HG03571 (cell line): ENCODE data around the gene ZNF687.
"Not testable (repeated sequence)": the region's sequence is repeated elsewhere in the genome, so short reads cannot be mapped to it uniquely, and the experiment has no call there.

Source experiments
- ATAC-seq: cut with Tn5 transposase; IDR thresholded peaks from one replicate; pipeline ENCODE4 v1.9.1; 2021; ENCODE audit not compliant: unreplicated experiment

ZNF687 gene

GRCh38 chr1:151281969-151282882, at the start of gene ZNF687:
Gene ZNF687, plus strand, starts transcription at chr1:151282299. Its CDS starts 3,993 bp downstream, at chr1:151286292.
- peak; percentile 76 for ATAC-seq

GRCh38 chr1:151235235-151235634, 46.9 kb upstream of the ZNF687 start:
- ATAC-seq: no peak

- no peak for ATAC-seq
Measured at GRCh38 chr1:151237678-151238466, 44.2 kb upstream of the ZNF687 start.

GRCh38 chr1:151238467-151238739, 43.7 kb upstream of the ZNF687 start:
- no peak for ATAC-seq

GRCh38 chr1:151242442-151242841, 39.7 kb upstream of the ZNF687 start:
- no peak for ATAC-seq

GRCh38 chr1:151243683-151244216, 38.3 kb upstream of the ZNF687 start:
- no peak for ATAC-seq

GRCh38 chr1:151246786-151247185, 35.3 kb upstream of the ZNF687 start:
- ATAC-seq: no peak

GRCh38 chr1:151251656-151252470, 30.2 kb upstream of the ZNF687 start:
- ATAC-seq: no peak

- peak; percentile 83 for ATAC-seq
Measured at GRCh38 chr1:151254217-151255213, 27.6 kb upstream of the ZNF687 start, which contains the start of gene PSMD4. Gene PSMD4, plus strand, starts transcription at chr1:151254734. Its CDS starts 49 bp downstream, at chr1:151254783.

GRCh38 chr1:151255381-151255780, 26.7 kb upstream of the ZNF687 start:
- no peak for ATAC-seq

GRCh38 chr1:151259351-151259750, 22.7 kb upstream of the ZNF687 start:
- no peak for ATAC-seq

- no peak for ATAC-seq
Measured at GRCh38 chr1:151265446-151266236, 16.5 kb upstream of the ZNF687 start.

GRCh38 chr1:151266315-151266714, 15.8 kb upstream of the ZNF687 start:
- no peak for ATAC-seq

- ATAC-seq: no peak
Measured at GRCh38 chr1:151266821-151267220, 15.3 kb upstream of the ZNF687 start.

GRCh38 chr1:151267760-151268159, 14.3 kb upstream of the ZNF687 start:
- ATAC-seq: no peak

GRCh38 chr1:151273924-151274466, 8.1 kb upstream of the ZNF687 start:
- ATAC-seq: no peak

- not testable (repeated sequence) for ATAC-seq
Measured at GRCh38 chr1:151275341-151275740, 6.8 kb upstream of the ZNF687 start.

- no peak for ATAC-seq
Measured at GRCh38 chr1:151277249-151277648, 4.8 kb upstream of the ZNF687 start.
